HG03457 (cell line): ENCODE measurements around the gene KLHL29.

Experiments
- ATAC-seq: cut with Tn5 transposase; IDR thresholded peaks from one replicate; pipeline ENCODE4 v1.9.1; 2021; ENCODE audit warnings: moderate number of reproducible peaks; ENCODE audit not compliant: unreplicated experiment

Gene KLHL29

GRCh38 chr2:23507267-23508065 is 122.5 kb downstream of the KLHL29 start:
- ATAC-seq, result no peak

GRCh38 chr2:23508066-23508390 is 123.0 kb downstream of the KLHL29 start:
- no peak for ATAC-seq

- ATAC-seq, result no peak
Measured at GRCh38 chr2:23509103-23509502, 124.1 kb downstream of the KLHL29 start.

GRCh38 chr2:23509596-23510292 is 124.8 kb downstream of the KLHL29 start:
- no peak for ATAC-seq

- ATAC-seq, result no peak
Measured at GRCh38 chr2:23510471-23510870, 125.5 kb downstream of the KLHL29 start.

- no peak for ATAC-seq
Measured at GRCh38 chr2:23512778-23513177, 127.8 kb downstream of the KLHL29 start.

- ATAC-seq, result no peak
Measured at GRCh38 chr2:23513245-23513871, 128.4 kb downstream of the KLHL29 start.

- no peak for ATAC-seq
Measured at GRCh38 chr2:23513872-23514793, 129.2 kb downstream of the KLHL29 start.

GRCh38 chr2:23516520-23517256 is 131.7 kb downstream of the KLHL29 start:
- no peak for ATAC-seq

- no peak for ATAC-seq
Measured at GRCh38 chr2:23518481-23519333, 133.7 kb downstream of the KLHL29 start.

- ATAC-seq, result no peak
Measured at GRCh38 chr2:23519334-23519651, 134.3 kb downstream of the KLHL29 start.

GRCh38 chr2:23520256-23520655 is 135.3 kb downstream of the KLHL29 start:
- ATAC-seq, result no peak

- no peak for ATAC-seq
Measured at GRCh38 chr2:23521060-23521459, 136.1 kb downstream of the KLHL29 start.

- no peak for ATAC-seq
Measured at GRCh38 chr2:23522726-23523372, 137.9 kb downstream of the KLHL29 start.

- ATAC-seq, result no peak
Measured at GRCh38 chr2:23523373-23524260, 138.6 kb downstream of the KLHL29 start.

GRCh38 chr2:23524261-23524706 is 139.3 kb downstream of the KLHL29 start:
- ATAC-seq, result no peak

- ATAC-seq, result no peak
Measured at GRCh38 chr2:23525137-23525765, 140.3 kb downstream of the KLHL29 start.
